ENCODE results near the gene MROH7.
"Not testable (repeated sequence)": the region's sequence is repeated elsewhere in the genome, so short reads cannot be mapped to it uniquely, and the experiment has no call there.

DNA sequence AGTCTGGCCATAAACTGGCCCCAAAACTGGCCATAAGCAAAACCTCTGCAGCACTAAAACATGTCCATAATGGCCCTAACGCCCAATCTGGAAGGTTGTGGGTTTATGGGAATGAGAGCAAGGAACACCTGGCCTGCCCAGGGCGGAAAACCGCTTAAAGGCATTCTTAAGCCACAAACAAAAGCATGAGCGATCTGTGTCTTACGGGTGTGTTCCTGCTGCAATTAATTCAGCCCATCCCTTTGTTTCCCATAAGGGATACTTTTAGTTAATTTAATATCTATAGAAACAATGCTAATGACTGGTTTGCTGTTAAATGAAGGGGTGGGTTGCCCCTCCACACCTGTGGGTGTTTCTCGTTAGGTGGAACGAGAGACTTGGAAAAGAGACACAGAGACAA is 5.8 kb upstream of the MROH7 start:
- TF ChIP-seq, protein P1, sequence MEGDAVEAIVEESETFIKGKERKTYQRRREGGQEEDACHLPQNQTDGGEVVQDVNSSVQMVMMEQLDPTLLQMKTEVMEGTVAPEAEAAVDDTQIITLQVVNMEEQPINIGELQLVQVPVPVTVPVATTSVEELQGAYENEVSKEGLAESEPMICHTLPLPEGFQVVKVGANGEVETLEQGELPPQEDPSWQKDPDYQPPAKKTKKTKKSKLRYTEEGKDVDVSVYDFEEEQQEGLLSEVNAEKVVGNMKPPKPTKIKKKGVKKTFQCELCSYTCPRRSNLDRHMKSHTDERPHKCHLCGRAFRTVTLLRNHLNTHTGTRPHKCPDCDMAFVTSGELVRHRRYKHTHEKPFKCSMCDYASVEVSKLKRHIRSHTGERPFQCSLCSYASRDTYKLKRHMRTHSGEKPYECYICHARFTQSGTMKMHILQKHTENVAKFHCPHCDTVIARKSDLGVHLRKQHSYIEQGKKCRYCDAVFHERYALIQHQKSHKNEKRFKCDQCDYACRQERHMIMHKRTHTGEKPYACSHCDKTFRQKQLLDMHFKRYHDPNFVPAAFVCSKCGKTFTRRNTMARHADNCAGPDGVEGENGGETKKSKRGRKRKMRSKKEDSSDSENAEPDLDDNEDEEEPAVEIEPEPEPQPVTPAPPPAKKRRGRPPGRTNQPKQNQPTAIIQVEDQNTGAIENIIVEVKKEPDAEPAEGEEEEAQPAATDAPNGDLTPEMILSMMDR (IDR thresholded peaks at IDR 0.05; ENCODE audit: poor library complexity, severe bottlenecking): not testable (repeated sequence)
- TF ChIP-seq RAD21 (conservative IDR thresholded peaks at IDR 0.05); POLR2AphosphoS5 (IDR thresholded peaks at IDR 0.05); EZH2 (IDR thresholded peaks at IDR 0.05; ENCODE audit: borderline replicate concordance, insufficient read depth, low read length, poor library complexity, severe bottlenecking); EP300 (conservative IDR thresholded peaks at IDR 0.05; ENCODE audit: poor library complexity, severe bottlenecking); SMC3 (conservative IDR thresholded peaks at IDR 0.05; ENCODE audit: poor library complexity): not testable (repeated sequence)

Measured in neural cell (in vitro differentiated cells).